GM23338 (cell line): ENCODE measurements around the gene NPLOC4. TPM values are rescaled to one million over a fixed set of nuclear protein-coding genes. Genes with fewer than 3 reads are reported as not detected.

Source experiments
- ATAC-seq: fragments of 200-7000 bp; cut with Tn5 transposase; 3 replicates; pipeline ENCODE4 v1.9.1; 2020
- DNase-seq: peaks from one replicate; pipeline ENCODE4 v3.0.0-alpha.2; 2015; ENCODE audit warnings: low spot score
- H2AFZ ChIP-seq: fragments of 200-600 bp; sonication (generic); 2 replicates; pipeline ENCODE4 v1.8.0; 2016; ENCODE audit warnings: antibody characterized with exemption, mild to moderate bottlenecking, moderate library complexity
- H3F3A ChIP-seq: fragments of 200-600 bp; sonication (generic); replicated peaks from 2 replicates; pipeline ENCODE4 v1.8.0; 2017; ENCODE audit warnings: antibody characterized with exemption, mixed run types, low read depth
- H3K27ac ChIP-seq: fragments of 200-600 bp; sonication (generic); 2 replicates; pipeline ENCODE4 v1.6.1; 2016; ENCODE audit warnings: low read depth
- H3K27me3 ChIP-seq: fragments of 200-600 bp; sonication (generic); 2 replicates; pipeline ENCODE4 v1.8.0; 2016; ENCODE audit warnings: mild to moderate bottlenecking, mixed run types, moderate library complexity; ENCODE audit not compliant: insufficient read depth
- H3K36me3 ChIP-seq: fragments of 200-600 bp; sonication (generic); 2 replicates; pipeline ENCODE4 v1.8.0; 2016; ENCODE audit warnings: mild to moderate bottlenecking; ENCODE audit not compliant: insufficient read depth
- H3K4me1 ChIP-seq: fragments of 200-600 bp; sonication (generic); 2 replicates; pipeline ENCODE4 v1.8.0; 2016; ENCODE audit warnings: mild to moderate bottlenecking, moderate library complexity; ENCODE audit not compliant: insufficient read depth
- H3K4me2 ChIP-seq: fragments of 200-600 bp; sonication (generic); 2 replicates; pipeline ENCODE4 v1.7.1; 2017; ENCODE audit warnings: mixed run types
- H3K4me3 ChIP-seq: fragments of 200-600 bp; sonication (generic); 2 replicates; pipeline ENCODE4 v1.6.1; 2016; ENCODE audit warnings: mixed run types
- H3K79me2 ChIP-seq: fragments of 200-600 bp; sonication (generic); replicated peaks from 2 replicates; pipeline ENCODE4 v1.8.0; 2017; ENCODE audit warnings: mild to moderate bottlenecking; ENCODE audit not compliant: insufficient read depth
- H3K9me2 ChIP-seq: fragments of 200-600 bp; sonication (generic); 2 replicates; pipeline ENCODE4 v1.8.0; 2017; ENCODE audit not compliant: insufficient read depth
- H4K20me1 ChIP-seq: fragments of 200-600 bp; sonication (generic); replicated peaks from 2 replicates; pipeline ENCODE4 v1.8.0; 2017; ENCODE audit warnings: mild to moderate bottlenecking; ENCODE audit not compliant: insufficient read depth
- H3K27ac Mint-ChIP-seq: 2 replicates; pipeline ENCODE4 v1.8.0; 2020; ENCODE audit warnings: inconsistent platforms, mild to moderate bottlenecking, moderate library complexity, mixed read lengths
- H3K27me3 Mint-ChIP-seq: 3 replicates; pipeline ENCODE4 v1.8.0; 2022; ENCODE audit warnings: low read depth, mild to moderate bottlenecking, moderate library complexity, mixed read lengths, inconsistent platforms; ENCODE audit not compliant: insufficient read depth, poor library complexity
- H3K36me3 Mint-ChIP-seq: 3 replicates; pipeline ENCODE4 v1.8.0; 2021; ENCODE audit warnings: low read depth, mild to moderate bottlenecking, inconsistent platforms, moderate library complexity, mixed read lengths
- H3K4me1 Mint-ChIP-seq: 3 replicates; pipeline ENCODE4 v1.8.0; 2020; ENCODE audit warnings: mild to moderate bottlenecking, inconsistent platforms, mixed read lengths
- H3K4me3 Mint-ChIP-seq: 3 replicates; pipeline ENCODE4 v1.8.0; 2021; ENCODE audit warnings: moderate library complexity, mild to moderate bottlenecking, inconsistent platforms, mixed read lengths
- H3K9me3 Mint-ChIP-seq: 3 replicates; pipeline ENCODE4 v1.8.0; 2020; ENCODE audit warnings: moderate library complexity, mild to moderate bottlenecking, inconsistent platforms, mixed read lengths
- CREB1 ChIP-seq: fragments of 250-450 bp; sonication (Bioruptor Pico); IDR thresholded peaks from 2 replicates; pipeline ENCODE4 v1.5.0; 2020; ENCODE audit warnings: low read depth, mild to moderate bottlenecking, moderate library complexity
- EZH2 ChIP-seq: fragments of 200-600 bp; sonication (generic); IDR thresholded peaks from one replicate; pipeline ENCODE4 v1.8.0; 2017; ENCODE audit warnings: antibody characterized with exemption, mild to moderate bottlenecking, low read depth; ENCODE audit not compliant: unreplicated experiment
- EZH2phosphoT487 ChIP-seq: fragments of 200-600 bp; sonication (generic); IDR thresholded peaks from one replicate; pipeline ENCODE4 v1.8.1; 2018; ENCODE audit warnings: antibody characterized with exemption; ENCODE audit not compliant: unreplicated experiment
- JUNB ChIP-seq: IDR thresholded peaks from one replicate; pipeline ENCODE4 v1.6.1; 2016; ENCODE audit warnings: antibody characterized with exemption; ENCODE audit not compliant: unreplicated experiment
- NANOG ChIP-seq: IDR thresholded peaks from 2 replicates; pipeline ENCODE4 v1.6.1; 2016; ENCODE audit warnings: antibody characterized with exemption, borderline replicate concordance
- POLR2AphosphoS5 ChIP-seq: IDR thresholded peaks from 2 replicates; pipeline ENCODE4 v1.6.1; 2016; ENCODE audit warnings: antibody characterized with exemption, low read depth
- STAT1 ChIP-seq: IDR thresholded peaks from one replicate; pipeline ENCODE4 v1.6.1; 2016; ENCODE audit warnings: antibody characterized with exemption; ENCODE audit not compliant: unreplicated experiment
- ZNF114 ChIP-seq: fragments of 250-450 bp; sonication (Bioruptor Pico); IDR thresholded peaks from 2 replicates; pipeline ENCODE4 v1.5.0; 2020; ENCODE audit warnings: mild to moderate bottlenecking, moderate library complexity
- ZNF331 ChIP-seq: fragments of 250-450 bp; sonication (Bioruptor Pico); IDR thresholded peaks from 2 replicates; pipeline ENCODE4 v1.5.0; 2020; ENCODE audit warnings: low read depth, mild to moderate bottlenecking, moderate library complexity
- polyA plus RNA-seq: library from polyadenylated mRNA; unstranded; fragments of >200 nt; fragmentation: Nextera tagmentation; extraction: Ambion mirVana; gene quantifications from 2 replicates; pipeline ENCODE4 v1.2.1, GENCODE V29; 2016
- total RNA-seq: library from RNA; depleted of rRNA; stranded (reverse); fragments of >200 nt; shearing (Covaris generic); gene quantifications from 2 replicates; pipeline ENCODE4 v1.2.3, GENCODE V29; 2014
- TF ChIP-seq, protein P1 (sequence below): IDR thresholded peaks from one replicate; pipeline ENCODE4 v1.6.1; 2018; ENCODE audit warnings: antibody characterized with exemption; ENCODE audit not compliant: unreplicated experiment
- TF ChIP-seq, protein P2 (sequence below), 2 experiments: fragments of 200-600 bp in 1 of 2; sonication (generic) in 1 of 2; conservative IDR thresholded peaks; 2 replicates each; pipeline versions ENCODE4 v1.5.1 to v1.6.1; 2016 to 2017; ENCODE audit warnings: antibody characterized with exemption in 2 of 2, low read depth in 2 of 2, mild to moderate bottlenecking in 2 of 2, moderate library complexity in 1 of 2
- TF ChIP-seq, protein P3 (sequence below): IDR thresholded peaks from 2 replicates; pipeline ENCODE4 v1.6.1; 2016; ENCODE audit warnings: antibody characterized with exemption
- TF ChIP-seq, protein P4 (sequence below): fragments of 250-450 bp; sonication (Bioruptor Pico); IDR thresholded peaks from 2 replicates; pipeline ENCODE4 v1.5.0; 2020; ENCODE audit warnings: mild to moderate bottlenecking, moderate library complexity

Gene NPLOC4
- total and polyA plus RNA-seq, 2 experiments from 2014 or later: 24.1 to 79.1 TPM

DNA sequence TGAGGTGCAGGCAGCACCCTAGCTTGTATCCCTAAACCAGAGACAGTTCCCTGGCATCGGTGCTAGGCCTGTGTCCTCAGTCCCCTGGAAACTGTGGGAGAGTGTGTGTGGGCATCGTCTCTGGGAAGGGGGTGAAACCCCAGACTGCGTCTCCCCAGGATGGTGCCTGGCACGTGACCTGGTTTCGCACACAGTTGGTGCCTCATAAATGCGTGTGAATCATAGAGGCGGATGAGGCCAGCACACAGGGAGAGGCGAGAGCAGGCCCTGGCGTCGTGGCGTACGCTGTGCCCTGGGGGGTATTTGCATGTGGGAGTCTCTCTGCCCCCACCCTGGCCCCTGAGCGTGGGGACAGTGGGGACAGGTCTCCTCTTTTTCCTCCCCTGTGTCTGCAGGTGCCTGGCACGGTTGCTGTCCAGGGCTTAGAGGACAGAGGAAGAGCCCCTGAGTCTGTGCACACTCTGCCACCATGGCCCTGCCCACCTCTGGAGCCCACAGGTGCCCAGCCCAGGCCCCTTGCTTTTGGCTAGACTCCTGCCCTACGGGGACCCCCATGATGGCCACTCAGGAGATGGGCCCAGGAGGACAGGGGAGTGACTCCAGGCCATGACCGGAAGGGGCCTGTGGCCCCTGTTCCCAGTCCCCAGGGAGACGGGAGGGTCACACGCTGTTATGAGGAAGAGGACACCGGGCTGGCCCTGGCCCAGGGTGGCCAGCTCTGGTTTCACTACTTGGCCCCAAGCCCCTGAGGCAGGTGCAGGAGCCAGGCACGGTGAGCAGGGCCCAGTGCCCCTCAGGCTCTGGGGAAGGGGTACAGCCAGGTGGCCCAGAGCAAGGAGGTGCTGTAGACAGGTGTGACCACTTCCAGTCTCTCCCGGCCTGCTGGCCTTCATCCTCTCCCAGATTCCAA, 110.0 kb downstream of the NPLOC4 start:
- no peaks in the 10 kb centered on the region for H3K4me1 ChIP-seq
- no peak overlapping the region for H3K27ac Mint-ChIP-seq
- no peak overlapping the region for H3K4me2 ChIP-seq
- no peak overlapping the region for H3K4me3 ChIP-seq
- no peaks in the 10 kb centered on the region for H3F3A ChIP-seq
- H3K36me3 ChIP-seq: no peaks in the 10 kb centered on the region
- H3K4me1 Mint-ChIP-seq: no peaks in the 10 kb centered on the region; the same call in 2 of the 3 replicates
- H3K27me3 ChIP-seq: peaks cover 7% of the 10 kb centered on the region; the same call in 1 of the 2 replicates
- no peaks in the 10 kb centered on the region for H4K20me1 ChIP-seq
- H3K27me3 Mint-ChIP-seq: peaks cover 26% of the 10 kb centered on the region
- 0 out of 2 replicates have a peak, but pooled peaks cover 4% of the 10 kb centered on the region for H3K9me2 ChIP-seq
- no peaks in the 10 kb centered on the region for H3K79me2 ChIP-seq
- no peak overlapping the region for H3K4me3 Mint-ChIP-seq
- no peaks in the 10 kb centered on the region for H3K36me3 Mint-ChIP-seq
- no peak overlapping the region for H3K27ac ChIP-seq
- no peak overlapping the region for H2AFZ ChIP-seq
- no peak for ATAC-seq
- H3K9me3 Mint-ChIP-seq: no peaks in the 10 kb centered on the region
- no peak for DNase-seq
- TF ChIP-seq STAT1: no peak
- TF ChIP-seq, protein P1, sequence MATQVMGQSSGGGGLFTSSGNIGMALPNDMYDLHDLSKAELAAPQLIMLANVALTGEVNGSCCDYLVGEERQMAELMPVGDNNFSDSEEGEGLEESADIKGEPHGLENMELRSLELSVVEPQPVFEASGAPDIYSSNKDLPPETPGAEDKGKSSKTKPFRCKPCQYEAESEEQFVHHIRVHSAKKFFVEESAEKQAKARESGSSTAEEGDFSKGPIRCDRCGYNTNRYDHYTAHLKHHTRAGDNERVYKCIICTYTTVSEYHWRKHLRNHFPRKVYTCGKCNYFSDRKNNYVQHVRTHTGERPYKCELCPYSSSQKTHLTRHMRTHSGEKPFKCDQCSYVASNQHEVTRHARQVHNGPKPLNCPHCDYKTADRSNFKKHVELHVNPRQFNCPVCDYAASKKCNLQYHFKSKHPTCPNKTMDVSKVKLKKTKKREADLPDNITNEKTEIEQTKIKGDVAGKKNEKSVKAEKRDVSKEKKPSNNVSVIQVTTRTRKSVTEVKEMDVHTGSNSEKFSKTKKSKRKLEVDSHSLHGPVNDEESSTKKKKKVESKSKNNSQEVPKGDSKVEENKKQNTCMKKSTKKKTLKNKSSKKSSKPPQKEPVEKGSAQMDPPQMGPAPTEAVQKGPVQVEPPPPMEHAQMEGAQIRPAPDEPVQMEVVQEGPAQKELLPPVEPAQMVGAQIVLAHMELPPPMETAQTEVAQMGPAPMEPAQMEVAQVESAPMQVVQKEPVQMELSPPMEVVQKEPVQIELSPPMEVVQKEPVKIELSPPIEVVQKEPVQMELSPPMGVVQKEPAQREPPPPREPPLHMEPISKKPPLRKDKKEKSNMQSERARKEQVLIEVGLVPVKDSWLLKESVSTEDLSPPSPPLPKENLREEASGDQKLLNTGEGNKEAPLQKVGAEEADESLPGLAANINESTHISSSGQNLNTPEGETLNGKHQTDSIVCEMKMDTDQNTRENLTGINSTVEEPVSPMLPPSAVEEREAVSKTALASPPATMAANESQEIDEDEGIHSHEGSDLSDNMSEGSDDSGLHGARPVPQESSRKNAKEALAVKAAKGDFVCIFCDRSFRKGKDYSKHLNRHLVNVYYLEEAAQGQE: no peak
- TF ChIP-seq NANOG: no peak
- TF ChIP-seq EZH2: no peak
- TF ChIP-seq, protein P2, sequence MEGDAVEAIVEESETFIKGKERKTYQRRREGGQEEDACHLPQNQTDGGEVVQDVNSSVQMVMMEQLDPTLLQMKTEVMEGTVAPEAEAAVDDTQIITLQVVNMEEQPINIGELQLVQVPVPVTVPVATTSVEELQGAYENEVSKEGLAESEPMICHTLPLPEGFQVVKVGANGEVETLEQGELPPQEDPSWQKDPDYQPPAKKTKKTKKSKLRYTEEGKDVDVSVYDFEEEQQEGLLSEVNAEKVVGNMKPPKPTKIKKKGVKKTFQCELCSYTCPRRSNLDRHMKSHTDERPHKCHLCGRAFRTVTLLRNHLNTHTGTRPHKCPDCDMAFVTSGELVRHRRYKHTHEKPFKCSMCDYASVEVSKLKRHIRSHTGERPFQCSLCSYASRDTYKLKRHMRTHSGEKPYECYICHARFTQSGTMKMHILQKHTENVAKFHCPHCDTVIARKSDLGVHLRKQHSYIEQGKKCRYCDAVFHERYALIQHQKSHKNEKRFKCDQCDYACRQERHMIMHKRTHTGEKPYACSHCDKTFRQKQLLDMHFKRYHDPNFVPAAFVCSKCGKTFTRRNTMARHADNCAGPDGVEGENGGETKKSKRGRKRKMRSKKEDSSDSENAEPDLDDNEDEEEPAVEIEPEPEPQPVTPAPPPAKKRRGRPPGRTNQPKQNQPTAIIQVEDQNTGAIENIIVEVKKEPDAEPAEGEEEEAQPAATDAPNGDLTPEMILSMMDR (conservative IDR thresholded peaks at IDR 0.05; ENCODE audit: low read depth in 2 of 2): no peak
- TF ChIP-seq POLR2AphosphoS5: no peak
- TF ChIP-seq, protein P3, sequence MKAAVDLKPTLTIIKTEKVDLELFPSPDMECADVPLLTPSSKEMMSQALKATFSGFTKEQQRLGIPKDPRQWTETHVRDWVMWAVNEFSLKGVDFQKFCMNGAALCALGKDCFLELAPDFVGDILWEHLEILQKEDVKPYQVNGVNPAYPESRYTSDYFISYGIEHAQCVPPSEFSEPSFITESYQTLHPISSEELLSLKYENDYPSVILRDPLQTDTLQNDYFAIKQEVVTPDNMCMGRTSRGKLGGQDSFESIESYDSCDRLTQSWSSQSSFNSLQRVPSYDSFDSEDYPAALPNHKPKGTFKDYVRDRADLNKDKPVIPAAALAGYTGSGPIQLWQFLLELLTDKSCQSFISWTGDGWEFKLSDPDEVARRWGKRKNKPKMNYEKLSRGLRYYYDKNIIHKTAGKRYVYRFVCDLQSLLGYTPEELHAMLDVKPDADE: no peak
- TF ChIP-seq ZNF114 (CRISPR knock-in tag): no peak
- TF ChIP-seq, protein P4, sequence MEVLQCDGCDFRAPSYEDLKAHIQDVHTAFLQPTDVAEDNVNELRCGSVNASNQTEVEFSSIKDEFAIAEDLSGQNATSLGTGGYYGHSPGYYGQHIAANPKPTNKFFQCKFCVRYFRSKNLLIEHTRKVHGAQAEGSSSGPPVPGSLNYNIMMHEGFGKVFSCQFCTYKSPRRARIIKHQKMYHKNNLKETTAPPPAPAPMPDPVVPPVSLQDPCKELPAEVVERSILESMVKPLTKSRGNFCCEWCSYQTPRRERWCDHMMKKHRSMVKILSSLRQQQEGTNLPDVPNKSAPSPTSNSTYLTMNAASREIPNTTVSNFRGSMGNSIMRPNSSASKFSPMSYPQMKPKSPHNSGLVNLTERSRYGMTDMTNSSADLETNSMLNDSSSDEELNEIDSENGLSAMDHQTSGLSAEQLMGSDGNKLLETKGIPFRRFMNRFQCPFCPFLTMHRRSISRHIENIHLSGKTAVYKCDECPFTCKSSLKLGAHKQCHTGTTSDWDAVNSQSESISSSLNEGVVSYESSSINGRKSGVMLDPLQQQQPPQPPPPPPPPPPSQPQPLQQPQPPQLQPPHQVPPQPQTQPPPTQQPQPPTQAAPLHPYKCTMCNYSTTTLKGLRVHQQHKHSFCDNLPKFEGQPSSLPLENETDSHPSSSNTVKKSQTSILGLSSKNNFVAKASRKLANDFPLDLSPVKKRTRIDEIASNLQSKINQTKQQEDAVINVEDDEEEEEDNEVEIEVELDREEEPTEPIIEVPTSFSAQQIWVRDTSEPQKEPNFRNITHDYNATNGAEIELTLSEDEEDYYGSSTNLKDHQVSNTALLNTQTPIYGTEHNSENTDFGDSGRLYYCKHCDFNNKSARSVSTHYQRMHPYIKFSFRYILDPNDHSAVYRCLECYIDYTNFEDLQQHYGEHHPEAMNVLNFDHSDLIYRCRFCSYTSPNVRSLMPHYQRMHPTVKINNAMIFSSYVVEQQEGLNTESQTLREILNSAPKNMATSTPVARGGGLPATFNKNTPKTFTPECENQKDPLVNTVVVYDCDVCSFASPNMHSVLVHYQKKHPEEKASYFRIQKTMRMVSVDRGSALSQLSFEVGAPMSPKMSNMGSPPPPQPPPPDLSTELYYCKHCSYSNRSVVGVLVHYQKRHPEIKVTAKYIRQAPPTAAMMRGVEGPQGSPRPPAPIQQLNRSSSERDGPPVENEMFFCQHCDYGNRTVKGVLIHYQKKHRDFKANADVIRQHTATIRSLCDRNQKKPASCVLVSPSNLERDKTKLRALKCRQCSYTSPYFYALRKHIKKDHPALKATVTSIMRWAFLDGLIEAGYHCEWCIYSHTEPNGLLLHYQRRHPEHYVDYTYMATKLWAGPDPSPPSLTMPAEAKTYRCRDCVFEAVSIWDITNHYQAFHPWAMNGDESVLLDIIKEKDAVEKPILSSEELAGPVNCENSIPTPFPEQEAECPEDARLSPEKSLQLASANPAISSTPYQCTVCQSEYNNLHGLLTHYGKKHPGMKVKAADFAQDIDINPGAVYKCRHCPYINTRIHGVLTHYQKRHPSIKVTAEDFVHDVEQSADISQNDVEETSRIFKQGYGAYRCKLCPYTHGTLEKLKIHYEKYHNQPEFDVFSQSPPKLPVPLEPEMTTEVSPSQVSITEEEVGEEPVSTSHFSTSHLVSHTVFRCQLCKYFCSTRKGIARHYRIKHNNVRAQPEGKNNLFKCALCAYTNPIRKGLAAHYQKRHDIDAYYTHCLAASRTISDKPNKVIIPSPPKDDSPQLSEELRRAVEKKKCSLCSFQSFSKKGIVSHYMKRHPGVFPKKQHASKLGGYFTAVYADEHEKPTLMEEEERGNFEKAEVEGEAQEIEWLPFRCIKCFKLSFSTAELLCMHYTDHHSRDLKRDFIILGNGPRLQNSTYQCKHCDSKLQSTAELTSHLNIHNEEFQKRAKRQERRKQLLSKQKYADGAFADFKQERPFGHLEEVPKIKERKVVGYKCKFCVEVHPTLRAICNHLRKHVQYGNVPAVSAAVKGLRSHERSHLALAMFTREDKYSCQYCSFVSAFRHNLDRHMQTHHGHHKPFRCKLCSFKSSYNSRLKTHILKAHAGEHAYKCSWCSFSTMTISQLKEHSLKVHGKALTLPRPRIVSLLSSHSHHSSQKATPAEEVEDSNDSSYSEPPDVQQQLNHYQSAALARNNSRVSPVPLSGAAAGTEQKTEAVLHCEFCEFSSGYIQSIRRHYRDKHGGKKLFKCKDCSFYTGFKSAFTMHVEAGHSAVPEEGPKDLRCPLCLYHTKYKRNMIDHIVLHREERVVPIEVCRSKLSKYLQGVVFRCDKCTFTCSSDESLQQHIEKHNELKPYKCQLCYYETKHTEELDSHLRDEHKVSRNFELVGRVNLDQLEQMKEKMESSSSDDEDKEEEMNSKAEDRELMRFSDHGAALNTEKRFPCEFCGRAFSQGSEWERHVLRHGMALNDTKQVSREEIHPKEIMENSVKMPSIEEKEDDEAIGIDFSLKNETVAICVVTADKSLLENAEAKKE: no peak
- no peak for TF ChIP-seq ZNF331 (CRISPR knock-in tag)
- TF ChIP-seq JUNB: no peak
- TF ChIP-seq EZH2phosphoT487: no peak
- TF ChIP-seq CREB1 (CRISPR knock-in tag): no peak
